Hematopoietic multipotent progenitor cell treated with erythropoietin and hydrocortisone succinate and interleukin-3 and kit ligand, for 17 days (in vitro differentiated cells): ENCODE measurements around the gene SCARF2.
A peak's percentile ranks its signal among the peaks of the same experiment; 100 is the strongest.
"Not testable (repeated sequence)": the region's sequence is repeated elsewhere in the genome, so short reads cannot be mapped to it uniquely, and the experiment has no call there.

Experiments
- DNase-seq: peaks from one replicate; pipeline ENCODE4 v3.0.0-alpha.2; 2015; ENCODE audit warnings: low spot score

The SCARF2 gene

GRCh38 chr22:20459862-20460261 is 22.2 kb upstream of the SCARF2 start:
- no peak for DNase-seq

GRCh38 chr22:20459152-20459542 is 21.5 kb upstream of the SCARF2 start:
- no peak for DNase-seq

- DNase-seq: no peak
These were observed 21.0 kb upstream of the SCARF2 start for GRCh38 chr22:20458530-20459151.

GRCh38 chr22:20457506-20458240 is 20.0 kb upstream of the SCARF2 start:
- no peak for DNase-seq

- no peak for DNase-seq
These were observed 19.1 kb upstream of the SCARF2 start for GRCh38 chr22:20456722-20457076.

- peak; percentile 18 for DNase-seq
These were observed 18.6 kb upstream of the SCARF2 start for GRCh38 chr22:20456064-20456721.

- no peak for DNase-seq
These were observed 18.1 kb upstream of the SCARF2 start for GRCh38 chr22:20455709-20456063.

GRCh38 chr22:20453222-20453621 is 15.6 kb upstream of the SCARF2 start:
- DNase-seq: no peak

- no peak for DNase-seq
These were observed 14.3 kb upstream of the SCARF2 start for GRCh38 chr22:20451920-20452319.

- DNase-seq: not testable (repeated sequence)
These were observed 13.6 kb upstream of the SCARF2 start for GRCh38 chr22:20451129-20451778.

- DNase-seq: no peak
These were observed 12.9 kb upstream of the SCARF2 start for GRCh38 chr22:20450551-20450906.

GRCh38 chr22:20449819-20450550 is 12.4 kb upstream of the SCARF2 start:
- DNase-seq: no peak

GRCh38 chr22:20448630-20449029 is 11.0 kb upstream of the SCARF2 start:
- DNase-seq: no peak

GRCh38 chr22:20446383-20446970 is 8.9 kb upstream of the SCARF2 start:
- DNase-seq: no peak

- DNase-seq: no peak
These were observed 6.7 kb upstream of the SCARF2 start for GRCh38 chr22:20444325-20444724.

- DNase-seq: no peak
These were observed 5.1 kb upstream of the SCARF2 start for GRCh38 chr22:20442485-20443284.

- DNase-seq: no peak
These were observed 4.2 kb upstream of the SCARF2 start for GRCh38 chr22:20441631-20442484.

- no peak for DNase-seq
These were observed 3.3 kb upstream of the SCARF2 start for GRCh38 chr22:20440637-20441591.
